ENCODE measurements around the gene FUT2. TPM values are rescaled to one million over a fixed set of nuclear protein-coding genes. Genes with fewer than 3 reads are reported as not detected.

The FUT2 gene
- total RNA-seq, 1 donor from 2014 or later: not detected

GRCh38 chr19:48749571-48750198, 53.9 kb downstream of the FUT2 start:
- DNase-seq (ENCODE audit: low spot score): no peak
- ATAC-seq: no peak

GRCh38 chr19:48750351-48750750, 54.6 kb downstream of the FUT2 start:
- DNase-seq (ENCODE audit: low spot score) (no peak), ATAC-seq (peak; percentile 51)

- ATAC-seq (no peak), DNase-seq (ENCODE audit: low spot score) (no peak)
These were observed 55.2 kb downstream of the FUT2 start for GRCh38 chr19:48750771-48751504.

- DNase-seq (ENCODE audit: low spot score) (no peak), ATAC-seq (no peak)
These were observed 56.2 kb downstream of the FUT2 start for GRCh38 chr19:48751845-48752495.

GRCh38 chr19:48752496-48753365, 57.0 kb downstream of the FUT2 start, which contains the start of gene FUT1:
FUT1 (minus strand) TSS chr19:48752641; CDS start chr19:48751281, 1,360 bp downstream.
- DNase-seq (ENCODE audit: low spot score): no peak
- peak; percentile 57 for ATAC-seq

GRCh38 chr19:48755084-48755641, 59.4 kb downstream of the FUT2 start, which contains the start of gene FGF21:
FGF21 (plus strand) TSS chr19:48755524; CDS start chr19:48756237, 713 bp downstream.
- DNase-seq (ENCODE audit: low spot score): no peak
- ATAC-seq: peak; percentile 45

Other genes starting within 250 kb of the FUT2 start
- 16.0 TPM for gene GRWD1, start 250.0 kb upstream of the FUT2 start, total RNA-seq
- gene KCNJ14, start 240.4 kb upstream of the FUT2 start, total RNA-seq: 0.38 TPM
- 13.9 TPM for gene CYTH2, start 226.6 kb upstream of the FUT2 start, total RNA-seq
- 0.43 TPM for gene LMTK3, start 184.1 kb upstream of the FUT2 start, total RNA-seq
- not detected for gene SULT2B1, start 143.8 kb upstream of the FUT2 start, total RNA-seq
- not detected for gene SPACA4, start 89.2 kb upstream of the FUT2 start, total RNA-seq
- gene FAM83E, start 80.9 kb upstream of the FUT2 start, total RNA-seq: 0.18 TPM
- 401 TPM for gene RPL18, start 76.8 kb upstream of the FUT2 start, total RNA-seq
- gene SPHK2, start 76.5 kb upstream of the FUT2 start, total RNA-seq: 41.6 TPM
- 11.4 TPM for gene DBP, start 58.6 kb upstream of the FUT2 start, total RNA-seq
- gene CA11, start 49.8 kb upstream of the FUT2 start, total RNA-seq: 1.7 TPM
- gene NTN5, start 23.0 kb upstream of the FUT2 start, total RNA-seq: 0.28 TPM
- gene MAMSTR, start 23.8 kb downstream of the FUT2 start, total RNA-seq: 0.23 TPM
- 3.1 TPM for gene RASIP1, start 44.6 kb downstream of the FUT2 start, total RNA-seq
- gene IZUMO1, start 50.9 kb downstream of the FUT2 start, total RNA-seq: not detected
- 0.43 TPM for gene FUT1, start 56.7 kb downstream of the FUT2 start, total RNA-seq
- gene FGF21, start 59.6 kb downstream of the FUT2 start, total RNA-seq: 0.75 TPM
- 21.7 TPM for gene BCAT2, start 115.1 kb downstream of the FUT2 start, total RNA-seq
- 15.7 TPM for gene HSD17B14, start 140.5 kb downstream of the FUT2 start, total RNA-seq
- gene PLEKHA4, start 172.6 kb downstream of the FUT2 start, total RNA-seq: 7.6 TPM
- 5.7 TPM for gene PPP1R15A, start 176.4 kb downstream of the FUT2 start, total RNA-seq
- not detected for gene TULP2, start 202.8 kb downstream of the FUT2 start, total RNA-seq
- gene NUCB1, start 204.3 kb downstream of the FUT2 start, total RNA-seq: 300 TPM
- gene DHDH, start 237.7 kb downstream of the FUT2 start, total RNA-seq: 0.23 TPM